Stimulated activated CD4-positive, alpha-beta T cell treated with anti-CD3 and anti-CD28 coated beads, Interleukin-2, amount 100 ng/mL, for 4 hours (primary cell): ENCODE results near the gene ARRB1.
"Not testable (repeated sequence)": the region's sequence is repeated elsewhere in the genome, so short reads cannot be mapped to it uniquely, and the experiment has no call there.

Source experiments
- DNase-seq: peaks from one replicate; pipeline ENCODE4 v3.0.0-alpha.2; 2020; ENCODE audit warnings: low read depth

Gene ARRB1

GRCh38 chr11:75371949-75372876, 20.8 kb upstream of the ARRB1 start:
- no peak for DNase-seq

GRCh38 chr11:75369560-75370255, 18.2 kb upstream of the ARRB1 start:
- no peak for DNase-seq

- DNase-seq: not testable (repeated sequence)
These were observed 15.4 kb upstream of the ARRB1 start for GRCh38 chr11:75366826-75367225.

GRCh38 chr11:75365711-75366181, 14.3 kb upstream of the ARRB1 start:
- no peak for DNase-seq

- DNase-seq: not testable (repeated sequence)
These were observed 10.8 kb upstream of the ARRB1 start for GRCh38 chr11:75362285-75362684.

GRCh38 chr11:75356613-75357012, 5.2 kb upstream of the ARRB1 start:
- DNase-seq: no peak

- DNase-seq: no peak
These were observed 3.6 kb upstream of the ARRB1 start for GRCh38 chr11:75355051-75355450.

- no peak for DNase-seq
These were observed 1.2 kb upstream of the ARRB1 start for GRCh38 chr11:75352588-75353206.

GRCh38 chr11:75351791-75352587, 528 bp upstream of the ARRB1 start:
- DNase-seq: peak; percentile 30

- DNase-seq: no peak
These were observed 519 bp downstream of the ARRB1 start for GRCh38 chr11:75350743-75351540.

- DNase-seq: no peak
These were observed 1.2 kb downstream of the ARRB1 start for GRCh38 chr11:75350122-75350742.

GRCh38 chr11:75349521-75350116, 1.8 kb downstream of the ARRB1 start:
- no peak for DNase-seq

- no peak for DNase-seq
These were observed 3.5 kb downstream of the ARRB1 start for GRCh38 chr11:75347781-75348566.

- no peak for DNase-seq
These were observed 4.4 kb downstream of the ARRB1 start for GRCh38 chr11:75346912-75347647.

GRCh38 chr11:75346296-75346695, 5.2 kb downstream of the ARRB1 start:
- no peak for DNase-seq

- DNase-seq: no peak
These were observed 5.9 kb downstream of the ARRB1 start for GRCh38 chr11:75345455-75346160.

- no peak for DNase-seq
These were observed 6.6 kb downstream of the ARRB1 start for GRCh38 chr11:75344761-75345454.
